PC-9 (cell line): ENCODE data around the gene HTT. TPM values are rescaled to one million over a fixed set of nuclear protein-coding genes. Genes with fewer than 3 reads are reported as not detected.

Experiments used
- BruUV-seq: library from RNA; stranded (reverse); fragments of 400-500 nt; replicated peaks from 2 replicates; lab custom pipeline; 2021; lab: Mats Ljungman, UMichigan
- CTCF ChIA-PET: fragments of 300-600 bp; sonication (Branson Sonifier 250); formaldehyde crosslinking; loops from one replicate; lab custom pipeline; 2022; ENCODE audit warnings: antibody characterized with exemption; lab: Charles Lee
- POLR2A ChIA-PET: fragments of 300-600 bp; sonication (Branson Sonifier 250); formaldehyde crosslinking; loops from one replicate; lab custom pipeline; 2022; ENCODE audit warnings: antibody characterized with exemption; ENCODE audit not compliant: unreplicated experiment; lab: Charles Lee
- DNase-seq, 2 experiments: peaks; one replicate each; pipeline versions ENCODE4 v3.0.0 to v3.0.0-alpha.2; 2015 to 2022; ENCODE audit warnings: mixed read lengths in 1 of 2
- H2AFZ ChIP-seq: fragments of 200-600 bp; sonication (generic); 2 replicates; pipeline ENCODE4 v1.8.1; 2017; ENCODE audit warnings: antibody characterized with exemption
- H3F3A ChIP-seq: fragments of 200-600 bp; sonication (generic); 2 replicates; pipeline ENCODE4 v1.8.1; 2017; ENCODE audit warnings: antibody characterized with exemption, mild to moderate bottlenecking, low read depth; ENCODE audit not compliant: insufficient read depth
- H3K27ac ChIP-seq: fragments of 200-600 bp; sonication (generic); 2 replicates; pipeline ENCODE4 v1.6.1; 2016; ENCODE audit warnings: mixed run types
- H3K27me3 ChIP-seq: fragments of 200-600 bp; sonication (generic); 2 replicates; pipeline ENCODE4 v1.6.1; 2016; ENCODE audit warnings: low read depth, mixed run types; ENCODE audit not compliant: insufficient read depth
- H3K36me3 ChIP-seq: fragments of 200-600 bp; sonication (generic); 2 replicates; pipeline ENCODE4 v1.6.1; 2016; ENCODE audit warnings: low read depth, mixed run types
- H3K4me1 ChIP-seq: fragments of 200-600 bp; sonication (generic); replicated peaks from 2 replicates; pipeline ENCODE4 v1.6.1; 2016; ENCODE audit warnings: mixed run types; ENCODE audit not compliant: insufficient read depth
- H3K4me2 ChIP-seq: fragments of 200-600 bp; sonication (generic); 2 replicates; pipeline ENCODE4 v1.6.1; 2017; ENCODE audit warnings: mixed run types
- H3K4me3 ChIP-seq: fragments of 200-600 bp; sonication (generic); 2 replicates; pipeline ENCODE4 v1.6.1; 2016; ENCODE audit warnings: mixed run types
- H3K79me2 ChIP-seq: fragments of 200-600 bp; sonication (generic); 2 replicates; pipeline ENCODE4 v1.6.1; 2017; ENCODE audit warnings: low read depth, mixed run types
- H3K9me2 ChIP-seq: fragments of 200-600 bp; sonication (generic); 2 replicates; pipeline ENCODE4 v1.8.1; 2017; ENCODE audit warnings: mild to moderate bottlenecking; ENCODE audit not compliant: insufficient read depth
- H3K9me3 ChIP-seq: fragments of 200-600 bp; sonication (generic); 2 replicates; pipeline ENCODE4 v1.8.1; 2016; ENCODE audit warnings: low read depth; ENCODE audit not compliant: insufficient read depth
- H4K20me1 ChIP-seq: fragments of 200-600 bp; sonication (generic); 2 replicates; pipeline ENCODE4 v1.8.1; 2017; ENCODE audit not compliant: insufficient read depth
- EZH2 ChIP-seq: fragments of 200-600 bp; sonication (generic); IDR thresholded peaks from 2 replicates; pipeline ENCODE4 v1.8.0; 2017; ENCODE audit warnings: antibody characterized with exemption, low read depth
- intact Hi-C: fragments of 100-400 bp; cut with micrococcal nuclease; formaldehyde crosslinking; loops from one replicate; pipeline ENCODE4 v1.10.0; 2022; ENCODE audit not compliant: unreplicated experiment
- total RNA-seq: library from RNA; stranded (reverse); gene quantifications from 2 replicates; pipeline ENCODE4 v1.2.3, GENCODE V29; 2021
- TF ChIP-seq, protein P1 (sequence below): fragments of 200-600 bp; sonication (generic); conservative IDR thresholded peaks from 2 replicates; pipeline ENCODE4 v1.6.1; 2017; ENCODE audit warnings: mixed run types, antibody characterized with exemption, mild to moderate bottlenecking, moderate library complexity

HTT gene
- total RNA-seq, 1 experiment from 2014 or later = 81.7 TPM

DNA sequence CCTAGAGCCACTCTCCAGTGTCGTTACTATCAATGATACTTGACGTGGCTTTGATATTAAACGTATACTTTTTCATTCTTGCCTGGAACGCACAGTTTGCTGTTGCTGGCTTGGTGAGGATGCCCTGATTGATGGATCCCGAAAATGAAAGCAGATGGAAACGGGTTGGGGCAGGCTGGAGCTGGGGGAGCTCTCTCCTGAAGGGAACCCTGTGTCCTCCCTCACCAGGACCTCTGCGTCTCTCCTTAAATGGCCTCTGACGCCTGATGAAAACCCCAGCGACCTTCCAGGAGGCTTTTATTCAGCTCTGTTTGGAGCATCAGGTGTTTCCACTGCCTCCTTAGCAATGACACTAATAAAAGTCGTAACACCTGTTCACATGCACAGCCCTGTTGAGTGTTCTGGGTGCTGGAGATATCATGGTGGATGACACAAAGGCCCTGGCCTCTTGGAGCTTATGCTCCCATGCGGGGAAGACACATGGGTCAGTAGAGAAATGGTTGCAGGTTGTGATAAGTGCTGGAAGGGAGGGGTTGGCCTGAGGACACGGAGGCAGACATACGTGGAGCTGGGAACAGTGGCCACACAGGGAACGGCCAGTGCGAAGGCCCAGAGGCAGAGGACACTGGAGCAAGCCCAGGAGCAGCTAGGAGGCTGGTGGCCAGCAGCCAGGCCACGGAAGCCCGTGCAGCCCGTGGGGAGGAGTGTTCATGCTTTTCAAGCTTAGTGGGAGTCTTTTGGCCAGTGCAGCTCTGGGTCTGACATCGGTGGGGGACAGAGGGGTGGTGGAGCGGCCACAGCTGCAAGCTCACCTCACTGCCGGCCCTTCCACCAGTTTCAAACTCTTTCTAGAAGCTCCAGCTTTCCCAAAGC is 182.0 kb downstream of the HTT start:
- no peaks in the 10 kb centered on the region for H4K20me1 ChIP-seq
- H2AFZ ChIP-seq = no peak overlapping the region
- no peaks in the 10 kb centered on the region for H3K36me3 ChIP-seq
- no peak overlapping the region for H3K27ac ChIP-seq
- peaks cover 25% of the 10 kb centered on the region for H3K4me1 ChIP-seq
- H3K79me2 ChIP-seq = no peaks in the 10 kb centered on the region
- CTCF ChIA-PET = no interaction called here
- no TSS peak for BruUV-seq
- intact Hi-C loops = loop anchor here (5.0 kb wide), 1 partner anchor 276 kb away; the partner anchor contains the start of gene LRPAP1
- peak overlapping the region; percentile 35; the same call in 1 of the 2 replicates for H3K4me2 ChIP-seq
- peaks cover 17% of the 10 kb centered on the region; the same call in 1 of the 2 replicates for H3F3A ChIP-seq
- no peaks in the 10 kb centered on the region for H3K9me3 ChIP-seq
- DNase-seq = no peak
- H3K4me3 ChIP-seq = no peak overlapping the region
- no peaks in the 10 kb centered on the region for H3K9me2 ChIP-seq
- POLR2A ChIA-PET = interaction anchor here (0.6 kb wide), 2 partner anchors 412 to 493 kb away, joined by 3 to 8 read pairs; no protein-coding TSS in a partner anchor
- no peaks in the 10 kb centered on the region for H3K27me3 ChIP-seq
- no peak for TF ChIP-seq EZH2
- TF ChIP-seq, protein P1, sequence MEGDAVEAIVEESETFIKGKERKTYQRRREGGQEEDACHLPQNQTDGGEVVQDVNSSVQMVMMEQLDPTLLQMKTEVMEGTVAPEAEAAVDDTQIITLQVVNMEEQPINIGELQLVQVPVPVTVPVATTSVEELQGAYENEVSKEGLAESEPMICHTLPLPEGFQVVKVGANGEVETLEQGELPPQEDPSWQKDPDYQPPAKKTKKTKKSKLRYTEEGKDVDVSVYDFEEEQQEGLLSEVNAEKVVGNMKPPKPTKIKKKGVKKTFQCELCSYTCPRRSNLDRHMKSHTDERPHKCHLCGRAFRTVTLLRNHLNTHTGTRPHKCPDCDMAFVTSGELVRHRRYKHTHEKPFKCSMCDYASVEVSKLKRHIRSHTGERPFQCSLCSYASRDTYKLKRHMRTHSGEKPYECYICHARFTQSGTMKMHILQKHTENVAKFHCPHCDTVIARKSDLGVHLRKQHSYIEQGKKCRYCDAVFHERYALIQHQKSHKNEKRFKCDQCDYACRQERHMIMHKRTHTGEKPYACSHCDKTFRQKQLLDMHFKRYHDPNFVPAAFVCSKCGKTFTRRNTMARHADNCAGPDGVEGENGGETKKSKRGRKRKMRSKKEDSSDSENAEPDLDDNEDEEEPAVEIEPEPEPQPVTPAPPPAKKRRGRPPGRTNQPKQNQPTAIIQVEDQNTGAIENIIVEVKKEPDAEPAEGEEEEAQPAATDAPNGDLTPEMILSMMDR = no peak

DNA sequence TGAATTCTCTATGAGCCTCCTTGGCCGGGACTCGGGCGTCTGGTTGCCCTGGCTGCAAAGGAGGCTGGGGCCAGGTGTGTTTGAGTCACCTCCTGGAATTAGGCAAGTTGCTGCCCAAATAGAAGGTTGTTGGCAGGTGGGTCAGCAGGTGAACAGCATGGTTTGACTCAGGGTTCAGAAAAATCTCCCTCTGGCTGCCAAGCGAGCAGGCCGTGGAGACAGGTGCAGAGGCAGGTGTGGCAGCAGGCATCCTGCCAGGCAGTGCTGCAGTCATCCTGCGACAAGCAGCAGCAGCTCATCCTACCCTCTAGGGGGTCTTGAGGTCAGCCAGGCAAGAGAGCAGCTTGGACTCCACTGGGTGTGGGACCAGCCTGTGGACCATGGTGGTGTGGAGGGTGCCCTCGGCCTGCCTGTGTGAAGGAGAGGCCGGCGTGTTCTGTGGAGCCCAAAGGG is 182.6 kb downstream of the HTT start:
- TF ChIP-seq EZH2 = no peak
- TF ChIP-seq, protein P1 = no peak
- CTCF ChIA-PET = no interaction called here
- no TSS peak for BruUV-seq
- H4K20me1 ChIP-seq = no peaks in the 10 kb centered on the region
- H2AFZ ChIP-seq = no peak overlapping the region
- DNase-seq = peak; percentile 72 to 92
- no peaks in the 10 kb centered on the region for H3K27me3 ChIP-seq
- POLR2A ChIA-PET = interaction anchor here (0.6 kb wide), 2 partner anchors 412 to 493 kb away, joined by 3 to 8 read pairs; no protein-coding TSS in a partner anchor
- peak overlapping the region; percentile 65; the same call in 1 of the 2 replicates for H3K27ac ChIP-seq
- peaks cover 25% of the 10 kb centered on the region for H3K4me1 ChIP-seq
- no peaks in the 10 kb centered on the region for H3K9me2 ChIP-seq
- H3K36me3 ChIP-seq = no peaks in the 10 kb centered on the region
- intact Hi-C loops = loop anchor here (5.0 kb wide), 1 partner anchor 275 kb away; the partner anchor contains the start of gene LRPAP1
- H3K9me3 ChIP-seq = no peaks in the 10 kb centered on the region
- H3K79me2 ChIP-seq = no peaks in the 10 kb centered on the region
- no peak overlapping the region for H3K4me3 ChIP-seq
- peaks cover 17% of the 10 kb centered on the region; the same call in 1 of the 2 replicates for H3F3A ChIP-seq
- H3K4me2 ChIP-seq = peak overlapping the region; percentile 38; the same call in 1 of the 2 replicates
